Fibroblast of villous mesenchyme (primary cell): ENCODE data around the gene CCDC194. TPM values are rescaled to one million over a fixed set of nuclear protein-coding genes. Genes with fewer than 3 reads are reported as not detected.
A peak's percentile ranks its signal among the peaks of the same experiment; 100 is the strongest.

Source experiments
- DNase-seq: peaks from one replicate; pipeline ENCODE4 v3.0.0-alpha.2; 2010; ENCODE audit warnings: low read depth
- H3K4me3 ChIP-seq: 2 replicates; pipeline ENCODE4 v1.5.1; 2011; ENCODE audit warnings: low read depth, mild to moderate bottlenecking, low read length
- CTCF ChIP-seq: IDR thresholded peaks from 2 replicates; pipeline ENCODE4 v1.5.1; 2012; ENCODE audit warnings: low read depth, mild to moderate bottlenecking, low read length; ENCODE audit not compliant: insufficient read depth
- total RNA-seq: library from RNA; depleted of rRNA; stranded (reverse); fragments of >200 nt; gene quantifications from 2 replicates; pipeline ENCODE4 v1.2.3, GENCODE V29; 2012

Gene CCDC194
- total RNA-seq, 1 donor, result not detected

- no peak for TF ChIP-seq CTCF
- H3K4me3 ChIP-seq, result peak overlapping the region; percentile 59
- no peak for DNase-seq
Measured at GRCh38 chr19:17419154-17419620, 25.2 kb upstream of the CCDC194 start.

GRCh38 chr19:17418710-17419109 lies 24.7 kb upstream of the CCDC194 start:
- TF ChIP-seq CTCF, result no peak
- peak overlapping the region; percentile 59 for H3K4me3 ChIP-seq
- DNase-seq, result peak; percentile 50

- peak; percentile 79 for DNase-seq
- TF ChIP-seq CTCF, result no peak
- no peak overlapping the region for H3K4me3 ChIP-seq
Measured at GRCh38 chr19:17415121-17415520, 21.1 kb upstream of the CCDC194 start.

GRCh38 chr19:17414097-17414496 lies 20.1 kb upstream of the CCDC194 start:
- no peak for TF ChIP-seq CTCF
- DNase-seq, result no peak
- no peak overlapping the region for H3K4me3 ChIP-seq

- TF ChIP-seq CTCF, result no peak
- H3K4me3 ChIP-seq, result no peak overlapping the region
- no peak for DNase-seq
Measured at GRCh38 chr19:17411801-17412200, 17.8 kb upstream of the CCDC194 start.

- TF ChIP-seq CTCF, result no peak
- H3K4me3 ChIP-seq, result no peak overlapping the region
- DNase-seq, result peak; percentile 83
Measured at GRCh38 chr19:17409990-17410389, 16.0 kb upstream of the CCDC194 start.

- peak overlapping the region; percentile 69 for H3K4me3 ChIP-seq
- TF ChIP-seq CTCF, result no peak
- DNase-seq, result no peak
Measured at GRCh38 chr19:17406887-17407196, 12.8 kb upstream of the CCDC194 start.
